Measurements from ENCODE around the gene HSPB7. TPM values are rescaled to one million over a fixed set of nuclear protein-coding genes. Genes with fewer than 3 reads are reported as not detected.

Gene HSPB7
- total and polyA plus RNA-seq, 2 of the 8 experiments (the other 6 are each of a cell fraction or from before 2014, with no cell fraction given) = not detected

- DNase-seq (ENCODE audit: low read depth in 1 of 2, low spot score in 2 of 2) (peak; percentile 87 to 97), FAIRE-seq (peak; percentile 89)
- H3K4me1 ChIP-seq (replicated peaks in 1 of 4; ENCODE audit: control insufficient read depth in 3 of 4, insufficient read depth in 4 of 4, low read length in 3 of 4) = peaks cover 0 to 12% (median 8%) of the 10 kb centered on the region in 4 experiments; a peak in 6 of 7 replicates
- no peaks in the 10 kb centered on the region for H4K20me1 ChIP-seq (replicated peaks in 1 of 2; ENCODE audit: control insufficient read depth in 1 of 2, insufficient read depth in 2 of 2, low read length in 2 of 2)
- no peak overlapping the region for H2BK120ac ChIP-seq (replicated peaks; ENCODE audit: low read depth, low read length)
- peak overlapping the region; percentile 69 for H3K4ac ChIP-seq (replicated peaks; ENCODE audit: insufficient read length, low read depth, low read length)
- no peak overlapping the region for H3K14ac ChIP-seq (ENCODE audit: insufficient read length)
- H2AK5ac ChIP-seq (ENCODE audit: low read depth, low read length) = 0 out of 2 replicates have a peak overlapping the region, but pooled peaks have one; percentile 53
- H4K8ac ChIP-seq (ENCODE audit: extremely low read depth, insufficient read depth, low read length) = no peak overlapping the region
- H3K23me2 ChIP-seq (ENCODE audit: low read depth, low read length) = no peaks in the 10 kb centered on the region
- H3K27me3 ChIP-seq (replicated peaks in 1 of 4; ENCODE audit: control insufficient read depth in 3 of 4, extremely low read depth in 1 of 4, insufficient read depth in 3 of 4, low read length in 3 of 4) = peaks cover 0 to 7% (median under 1%) of the 10 kb centered on the region in 4 experiments; a peak in 3 of 7 replicates
- H3K79me2 ChIP-seq (ENCODE audit: control insufficient read depth in 1 of 2, insufficient read depth in 2 of 2, low read length in 2 of 2) = no peaks in the 10 kb centered on the region
- H3K79me1 ChIP-seq (ENCODE audit: low read depth, low read length) = no peaks in the 10 kb centered on the region
- H3K36me3 ChIP-seq (ENCODE audit: control insufficient read depth in 2 of 4, insufficient read depth in 4 of 4, low read length in 3 of 4) = no peaks in the 10 kb centered on the region
- peak overlapping the region; percentile 77 for H4K5ac ChIP-seq (ENCODE audit: insufficient read length, low read depth, low read length)
- H2BK5ac ChIP-seq (ENCODE audit: low read depth, low read length) = peak overlapping the region; percentile 73; the same call in 1 of the 2 replicates
- H2AFZ ChIP-seq (ENCODE audit: low read length) = no peak overlapping the region
- H4K91ac ChIP-seq (replicated peaks; ENCODE audit: insufficient read length, low read length) = no peak overlapping the region
- peak overlapping the region; percentile 78 for H3K18ac ChIP-seq (ENCODE audit: extremely low read depth, low read length)
- peak overlapping the region; percentile 73 to 75 for H3K4me2 ChIP-seq (ENCODE audit: insufficient read depth in 1 of 2, low read depth in 2 of 2, low read length in 2 of 2)
- CTCF ChIA-PET (ENCODE audit: partially characterized antibody) = interaction anchor here (0.7 to 2.2 kb wide), 8 partner anchors 10 to 55 kb away, joined by 3 to 12 read pairs (median 6); partner anchors contain the start of gene HSPB7
- 27% methylated on average over 9 of the region's 33 CpGs; no CpG with 5 or more reads in 1 of the 2 experiments for WGBS, 2 experiments (ENCODE audit: extremely low coverage in 1 of 2, insufficient coverage in 1 of 2, insufficient read length in 1 of 2, insufficient replicate concordance in 2 of 2, low coverage in 1 of 2, low lambda C conversion rate in 2 of 2, missing lambda C conversion rate in 1 of 2)
- H3K9ac ChIP-seq (replicated peaks in 1 of 4; ENCODE audit: extremely low read depth in 1 of 4, low read depth in 3 of 4, low read length in 3 of 4) = no peak overlapping the region
- no peaks in the 10 kb centered on the region for H3K9me3 ChIP-seq (ENCODE audit: insufficient read depth in 2 of 2, low read depth in 1 of 2, low read length in 1 of 2)
- peak overlapping the region; percentile 68; the same call in 1 of the 2 replicates for H2BK12ac ChIP-seq (ENCODE audit: low read depth, low read length)
- H3K56ac ChIP-seq (replicated peaks; ENCODE audit: insufficient read length, low read depth, low read length) = no peak overlapping the region
- POLR2A ChIA-PET (ENCODE audit: partially characterized antibody) = interaction anchor here (1.3 to 2.6 kb wide), 3 partner anchors 10 to 51 kb away, joined by 3 to 13 read pairs (median 5); partner anchors contain the start of gene ZBTB17
- H3K23ac ChIP-seq (ENCODE audit: insufficient read length) = no peak overlapping the region
- H3K4me3 ChIP-seq (ENCODE audit: extremely low read depth in 1 of 4, insufficient read depth in 2 of 4, low read depth in 3 of 4, low read length in 4 of 4) = peak overlapping the region in 3 of 4 experiments; percentile 30 to 54 (median 42); a peak in 6 of 8 replicates
- no peak overlapping the region for H3K27ac ChIP-seq (ENCODE audit: low read depth, low read length)
- peak overlapping the region; percentile 75; the same call in 1 of the 2 replicates for H2BK15ac ChIP-seq (ENCODE audit: low read length)
- TF ChIP-seq POLR2AphosphoS5 (IDR thresholded peaks at IDR 0.05; ENCODE audit: low read depth, low read length) = no peak
- TF ChIP-seq CTBP2 (IDR thresholded peaks at IDR 0.05; ENCODE audit: borderline replicate concordance, insufficient read depth, insufficient read length, low read length) = no peak
- TF ChIP-seq ATF3 (IDR thresholded peaks at IDR 0.05; ENCODE audit: insufficient read depth, low read depth, low read length) = no peak
- peak; percentile 34; the same call in 1 of the 2 replicates for TF ChIP-seq TEAD4 (IDR thresholded peaks at IDR 0.05; ENCODE audit: low read depth, low read length)
- TF ChIP-seq RBBP5 (IDR thresholded peaks at IDR 0.05; ENCODE audit: borderline replicate concordance, low read depth, low read length) = 0 out of 2 replicates have a peak, but pooled peaks have one; percentile 36
- TF ChIP-seq ASH2L (IDR thresholded peaks at IDR 0.05; ENCODE audit: low read length) = peak; percentile 44
- no peak overlapping the region for H2BK20ac ChIP-seq (ENCODE audit: low read length)
Observed at GRCh38 chr1:16026723-16027484, 9.1 kb upstream of the HSPB7 start.
